ENCODE results near the gene RRM1. TPM values are rescaled to one million over a fixed set of nuclear protein-coding genes. Genes with fewer than 3 reads are reported as not detected.

Gene RRM1
- total RNA-seq, 2 donors from 2014 or later, result 79.2 to 102 TPM

DNA sequence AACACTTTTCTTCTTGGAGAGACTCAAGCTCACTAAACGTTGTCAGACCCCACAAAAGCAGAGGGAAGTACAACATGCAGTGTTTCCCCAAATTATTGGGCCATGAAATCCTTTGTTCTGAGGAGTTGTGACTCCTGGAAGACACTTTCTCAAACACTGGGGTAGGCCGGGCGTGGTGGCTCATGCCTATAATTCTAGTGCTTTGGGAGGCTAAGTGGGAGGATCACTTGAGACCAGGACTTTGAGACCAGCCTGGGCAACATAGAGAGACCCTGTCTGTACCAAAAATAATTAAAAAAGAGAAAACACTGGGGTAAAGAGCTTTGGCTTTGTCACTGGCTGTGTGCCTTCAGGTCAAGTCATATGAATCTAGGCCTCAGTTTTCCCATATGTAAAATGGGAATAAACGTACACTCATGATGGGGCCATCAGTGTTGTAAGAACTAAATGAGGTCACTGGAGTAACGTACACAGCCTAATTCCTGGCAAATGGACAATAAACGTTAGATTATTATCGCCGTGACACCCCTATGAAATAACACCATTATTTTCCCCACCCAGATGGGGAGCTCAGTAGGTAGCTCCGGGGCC lies 92.0 kb downstream of the RRM1 start:
- Histone ChIP-seq H3K4me1 (ENCODE audit: control insufficient read depth, insufficient read depth, low read length) (no peaks in the 10 kb centered on the region), H3K4me3 (ENCODE audit: low read length) (peak overlapping the region; percentile 80), H3K9me3 (ENCODE audit: control insufficient read depth, low read length) (no peaks in the 10 kb centered on the region), H3K9ac (ENCODE audit: extremely low read depth, low read length, poor library complexity, severe bottlenecking) (no peak overlapping the region), H3K27me3 (ENCODE audit: control insufficient read depth, insufficient read depth, low read length, poor library complexity, severe bottlenecking) (no peaks in the 10 kb centered on the region), H3K27ac (ENCODE audit: low read depth, low read length) (no peak overlapping the region), H3K36me3 (ENCODE audit: control insufficient read depth, insufficient read depth, low read length) (no peaks in the 10 kb centered on the region)
- Mint-ChIP-seq H3K36me3 (ENCODE audit: low read depth) (no peaks in the 10 kb centered on the region), H3K27me3 (ENCODE audit: insufficient read depth) (peaks cover 11% of the 10 kb centered on the region), H3K4me3 (peak overlapping the region; percentile 65), H3K9me3 (no peaks in the 10 kb centered on the region), H3K4me1 (peaks cover 15% of the 10 kb centered on the region), H3K27ac (no peak overlapping the region)
- WGBS, 2 experiments (ENCODE audit: insufficient coverage in 1 of 2, insufficient read length in 1 of 2), result 53 to 66% methylated on average over 7 to 9 of the region's 9 CpGs
- DNase-seq, result no peak
- no peak for TF ChIP-seq CTCF (conservative IDR thresholded peaks at IDR 0.05)

GRCh38 chr11:4187055-4187988 lies 92.7 kb downstream of the RRM1 start:
- Histone ChIP-seq H3K36me3 (ENCODE audit: control insufficient read depth, insufficient read depth, low read length) (no peaks in the 10 kb centered on the region), H3K9ac (ENCODE audit: extremely low read depth, low read length, poor library complexity, severe bottlenecking) (peak overlapping the region; percentile 15), H3K4me3 (ENCODE audit: low read length) (peak overlapping the region; percentile 80), H3K4me1 (ENCODE audit: control insufficient read depth, insufficient read depth, low read length) (no peaks in the 10 kb centered on the region), H3K27me3 (ENCODE audit: control insufficient read depth, insufficient read depth, low read length, poor library complexity, severe bottlenecking) (no peaks in the 10 kb centered on the region), H3K27ac (ENCODE audit: low read depth, low read length) (peak overlapping the region; percentile 60), H3K9me3 (ENCODE audit: control insufficient read depth, low read length) (no peaks in the 10 kb centered on the region)
- TF ChIP-seq CTCF (conservative IDR thresholded peaks at IDR 0.05), result peak; percentile 97
- Mint-ChIP-seq H3K4me3 (peak overlapping the region; percentile 65), H3K9me3 (no peaks in the 10 kb centered on the region), H3K36me3 (ENCODE audit: low read depth) (no peaks in the 10 kb centered on the region), H3K27ac (no peak overlapping the region), H3K4me1 (peaks cover 15% of the 10 kb centered on the region), H3K27me3 (ENCODE audit: insufficient read depth) (peaks cover 11% of the 10 kb centered on the region)
- DNase-seq, result peak; percentile 98
- WGBS, 2 experiments (ENCODE audit: insufficient coverage in 1 of 2, insufficient read length in 1 of 2), result 0 to 1% methylated on average over 36 to 83 of the region's 83 CpGs

Other genes starting within 250 kb of the RRM1 start
- gene STIM1, start 239.1 kb upstream of the RRM1 start, total RNA-seq, result 10 to 100 TPM; 20.9 to 27.9 TPM

Measured in endodermal cell (in vitro differentiated cells).